ENCODE data around the gene LOXL1. TPM values are rescaled to one million over a fixed set of nuclear protein-coding genes. Genes with fewer than 3 reads are reported as not detected.

The LOXL1 gene
- total RNA-seq, 1 experiment from 2014 or later, result not detected

- Histone ChIP-seq H3K9ac (ENCODE audit: low read length) (peak overlapping the region; percentile 76), H3K79me2 (ENCODE audit: low read length) (peaks cover 17% of the 10 kb centered on the region), H3K4me1 (ENCODE audit: low read length) (peaks cover 32% of the 10 kb centered on the region), H2AFZ (ENCODE audit: low read length) (no peak overlapping the region), H3K27ac (ENCODE audit: low read length) (no peak overlapping the region), H4K20me1 (ENCODE audit: insufficient read depth, low read depth, low read length) (no peaks in the 10 kb centered on the region), H3K27me3 (ENCODE audit: low read length) (no peaks in the 10 kb centered on the region), H3K9me3 (ENCODE audit: low read length) (no peaks in the 10 kb centered on the region), H3K4me2 (ENCODE audit: low read depth, low read length, poor library complexity, severe bottlenecking) (peak overlapping the region; percentile 92), H3K9me2 (replicated peaks; ENCODE audit: insufficient read depth, low read length) (no peaks in the 10 kb centered on the region), H3K36me3 (ENCODE audit: insufficient read depth, low read length) (no peaks in the 10 kb centered on the region), H3K4me3 (ENCODE audit: low read length) (peak overlapping the region; percentile 80)
- no peak for DNase-seq
Measured at GRCh38 chr15:73991260-73991659, 65.0 kb downstream of the LOXL1 start.

GRCh38 chr15:73991726-73992593, 65.7 kb downstream of the LOXL1 start, which contains the start of gene STOML1:
Gene STOML1 (minus strand): TSS chr15:73992295. CDS start chr15:73992223, 72 bp downstream.
- H3K27me3 ChIP-seq (ENCODE audit: low read length), result no peaks in the 10 kb centered on the region
- H3K79me2 ChIP-seq (ENCODE audit: low read length), result peaks cover 24% of the 10 kb centered on the region
- H4K20me1 ChIP-seq (ENCODE audit: insufficient read depth, low read depth, low read length), result no peaks in the 10 kb centered on the region
- H3K4me3 ChIP-seq (ENCODE audit: low read length), result peak within 1 kb of the TSS; percentile 80
- peak within 1 kb of the TSS; percentile 60; the same call in 1 of the 2 replicates for H2AFZ ChIP-seq (ENCODE audit: low read length)
- no peaks in the 10 kb centered on the region for H3K36me3 ChIP-seq (ENCODE audit: insufficient read depth, low read length)
- H3K9me3 ChIP-seq (ENCODE audit: low read length), result no peaks in the 10 kb centered on the region
- peaks cover 39% of the 10 kb centered on the region for H3K4me1 ChIP-seq (ENCODE audit: low read length)
- peak within 1 kb of the TSS; percentile 76 for H3K9ac ChIP-seq (ENCODE audit: low read length)
- H3K4me2 ChIP-seq (ENCODE audit: low read depth, low read length, poor library complexity, severe bottlenecking), result peak within 1 kb of the TSS; percentile 92
- peak; percentile 97 for DNase-seq
- H3K9me2 ChIP-seq (replicated peaks; ENCODE audit: insufficient read depth, low read length), result no peaks in the 10 kb centered on the region
- no peak within 1 kb of the TSS for H3K27ac ChIP-seq (ENCODE audit: low read length)

- no peaks in the 10 kb centered on the region for H4K20me1 ChIP-seq (ENCODE audit: insufficient read depth, low read depth, low read length)
- peak overlapping the region; percentile 60 for H3K9ac ChIP-seq (ENCODE audit: low read length)
- no peaks in the 10 kb centered on the region for H3K9me2 ChIP-seq (replicated peaks; ENCODE audit: insufficient read depth, low read length)
- H3K4me2 ChIP-seq (ENCODE audit: low read depth, low read length, poor library complexity, severe bottlenecking), result peak overlapping the region; percentile 92
- H3K9me3 ChIP-seq (ENCODE audit: low read length), result no peaks in the 10 kb centered on the region
- H3K4me3 ChIP-seq (ENCODE audit: low read length), result peak overlapping the region; percentile 80; the same call in 1 of the 2 replicates
- no peak overlapping the region for H3K27ac ChIP-seq (ENCODE audit: low read length)
- peaks cover 30% of the 10 kb centered on the region for H3K79me2 ChIP-seq (ENCODE audit: low read length)
- DNase-seq, result no peak
- H3K4me1 ChIP-seq (ENCODE audit: low read length), result peaks cover 45% of the 10 kb centered on the region
- H3K27me3 ChIP-seq (ENCODE audit: low read length), result no peaks in the 10 kb centered on the region
- H3K36me3 ChIP-seq (ENCODE audit: insufficient read depth, low read length), result no peaks in the 10 kb centered on the region
- peak overlapping the region; percentile 60; the same call in 1 of the 2 replicates for H2AFZ ChIP-seq (ENCODE audit: low read length)
Measured at GRCh38 chr15:73992594-73992898, 66.3 kb downstream of the LOXL1 start.

GRCh38 chr15:73993211-73993994, 67.1 kb downstream of the LOXL1 start:
- peaks cover 45% of the 10 kb centered on the region for H3K4me1 ChIP-seq (ENCODE audit: low read length)
- H3K27ac ChIP-seq (ENCODE audit: low read length), result no peak overlapping the region
- no peaks in the 10 kb centered on the region for H4K20me1 ChIP-seq (ENCODE audit: insufficient read depth, low read depth, low read length)
- no peaks in the 10 kb centered on the region for H3K27me3 ChIP-seq (ENCODE audit: low read length)
- peak overlapping the region; percentile 94 for H3K9ac ChIP-seq (ENCODE audit: low read length)
- H3K9me3 ChIP-seq (ENCODE audit: low read length), result no peaks in the 10 kb centered on the region
- DNase-seq, result no peak
- peak overlapping the region; percentile 73 for H3K4me2 ChIP-seq (ENCODE audit: low read depth, low read length, poor library complexity, severe bottlenecking)
- peaks cover 38% of the 10 kb centered on the region for H3K79me2 ChIP-seq (ENCODE audit: low read length)
- H3K4me3 ChIP-seq (ENCODE audit: low read length), result peak overlapping the region; percentile 83
- H3K9me2 ChIP-seq (replicated peaks; ENCODE audit: insufficient read depth, low read length), result no peaks in the 10 kb centered on the region
- no peaks in the 10 kb centered on the region for H3K36me3 ChIP-seq (ENCODE audit: insufficient read depth, low read length)
- no peak overlapping the region for H2AFZ ChIP-seq (ENCODE audit: low read length)

GRCh38 chr15:73994413-73994883, 68.2 kb downstream of the LOXL1 start, which contains the start of gene PML:
Gene PML (plus strand): TSS chr15:73994716. CDS start chr15:73994813, 97 bp downstream.
- H3K4me2 ChIP-seq (ENCODE audit: low read depth, low read length, poor library complexity, severe bottlenecking), result peak within 1 kb of the TSS; percentile 73
- no peaks in the 10 kb centered on the region for H3K27me3 ChIP-seq (ENCODE audit: low read length)
- no peaks in the 10 kb centered on the region for H3K9me3 ChIP-seq (ENCODE audit: low read length)
- no peaks in the 10 kb centered on the region; the same call in 1 of the 2 replicates for H3K36me3 ChIP-seq (ENCODE audit: insufficient read depth, low read length)
- peaks cover 45% of the 10 kb centered on the region for H3K4me1 ChIP-seq (ENCODE audit: low read length)
- peak within 1 kb of the TSS; percentile 83 for H3K4me3 ChIP-seq (ENCODE audit: low read length)
- no peaks in the 10 kb centered on the region for H4K20me1 ChIP-seq (ENCODE audit: insufficient read depth, low read depth, low read length)
- H3K79me2 ChIP-seq (ENCODE audit: low read length), result peaks cover 49% of the 10 kb centered on the region
- peak within 1 kb of the TSS; percentile 64 for H3K27ac ChIP-seq (ENCODE audit: low read length)
- H3K9ac ChIP-seq (ENCODE audit: low read length), result peak within 1 kb of the TSS; percentile 94
- H2AFZ ChIP-seq (ENCODE audit: low read length), result peak within 1 kb of the TSS; percentile 66; the same call in 1 of the 2 replicates
- no peaks in the 10 kb centered on the region for H3K9me2 ChIP-seq (replicated peaks; ENCODE audit: insufficient read depth, low read length)
- DNase-seq, result peak; percentile 98

GRCh38 chr15:73994912-73995622, 68.8 kb downstream of the LOXL1 start:
- H3K27ac ChIP-seq (ENCODE audit: low read length), result peak overlapping the region; percentile 64
- no peaks in the 10 kb centered on the region for H3K27me3 ChIP-seq (ENCODE audit: low read length)
- no peak overlapping the region for H2AFZ ChIP-seq (ENCODE audit: low read length)
- H3K9me2 ChIP-seq (replicated peaks; ENCODE audit: insufficient read depth, low read length), result no peaks in the 10 kb centered on the region
- peaks cover 45% of the 10 kb centered on the region for H3K4me1 ChIP-seq (ENCODE audit: low read length)
- no peaks in the 10 kb centered on the region for H4K20me1 ChIP-seq (ENCODE audit: insufficient read depth, low read depth, low read length)
- peaks cover 52% of the 10 kb centered on the region for H3K79me2 ChIP-seq (ENCODE audit: low read length)
- H3K9me3 ChIP-seq (ENCODE audit: low read length), result no peaks in the 10 kb centered on the region
- peak overlapping the region; percentile 73 for H3K4me2 ChIP-seq (ENCODE audit: low read depth, low read length, poor library complexity, severe bottlenecking)
- H3K9ac ChIP-seq (ENCODE audit: low read length), result peak overlapping the region; percentile 94
- DNase-seq, result peak; percentile 57
- peak overlapping the region; percentile 83 for H3K4me3 ChIP-seq (ENCODE audit: low read length)
- H3K36me3 ChIP-seq (ENCODE audit: insufficient read depth, low read length), result no peaks in the 10 kb centered on the region; the same call in 1 of the 2 replicates

- no peaks in the 10 kb centered on the region for H3K27me3 ChIP-seq (ENCODE audit: low read length)
- peaks cover 62% of the 10 kb centered on the region for H3K79me2 ChIP-seq (ENCODE audit: low read length)
- no peaks in the 10 kb centered on the region for H3K9me3 ChIP-seq (ENCODE audit: low read length)
- H3K27ac ChIP-seq (ENCODE audit: low read length), result peak overlapping the region; percentile 64
- H3K4me1 ChIP-seq (ENCODE audit: low read length), result peaks cover 40% of the 10 kb centered on the region
- no peak for DNase-seq
- H3K36me3 ChIP-seq (ENCODE audit: insufficient read depth, low read length), result no peaks in the 10 kb centered on the region; the same call in 1 of the 2 replicates
- no peaks in the 10 kb centered on the region for H3K9me2 ChIP-seq (replicated peaks; ENCODE audit: insufficient read depth, low read length)
- H3K4me2 ChIP-seq (ENCODE audit: low read depth, low read length, poor library complexity, severe bottlenecking), result peak overlapping the region; percentile 73
- peak overlapping the region; percentile 83 for H3K4me3 ChIP-seq (ENCODE audit: low read length)
- H2AFZ ChIP-seq (ENCODE audit: low read length), result no peak overlapping the region
- peak overlapping the region; percentile 94 for H3K9ac ChIP-seq (ENCODE audit: low read length)
- H4K20me1 ChIP-seq (ENCODE audit: insufficient read depth, low read depth, low read length), result no peaks in the 10 kb centered on the region
Measured at GRCh38 chr15:73996267-73996666, 70.0 kb downstream of the LOXL1 start.

Measured in Karpas-422 (cell line).